CD4-positive, alpha-beta T cell treated with Interleukin-17A for 4 hours (primary cell): ENCODE data around the gene PTPRF.
"Not testable (repeated sequence)": the region's sequence is repeated elsewhere in the genome, so short reads cannot be mapped to it uniquely, and the experiment has no call there.

Source experiments
- DNase-seq: peaks from one replicate; pipeline ENCODE4 v3.0.0-alpha.2; 2020; ENCODE audit warnings: mixed read lengths

PTPRF gene

GRCh38 chr1:43638381-43638780 lies 107.7 kb downstream of the PTPRF start:
- not testable (repeated sequence) for DNase-seq

- DNase-seq = no peak
These were observed 109.5 kb downstream of the PTPRF start for GRCh38 chr1:43639976-43640794.

GRCh38 chr1:43644558-43644957 lies 113.9 kb downstream of the PTPRF start:
- DNase-seq = no peak

- no peak for DNase-seq
These were observed 114.8 kb downstream of the PTPRF start for GRCh38 chr1:43645461-43645860.

GRCh38 chr1:43647331-43647730 lies 116.6 kb downstream of the PTPRF start:
- not testable (repeated sequence) for DNase-seq

- DNase-seq = no peak
These were observed 117.7 kb downstream of the PTPRF start for GRCh38 chr1:43648221-43648847.

GRCh38 chr1:43648876-43649477 lies 118.3 kb downstream of the PTPRF start:
- DNase-seq = no peak

GRCh38 chr1:43650310-43651085 lies 119.8 kb downstream of the PTPRF start:
- DNase-seq = peak; percentile 90

- no peak for DNase-seq
These were observed 120.5 kb downstream of the PTPRF start for GRCh38 chr1:43651188-43651587.

- no peak for DNase-seq
These were observed 121.2 kb downstream of the PTPRF start for GRCh38 chr1:43651902-43652301.

GRCh38 chr1:43653339-43653738 lies 122.7 kb downstream of the PTPRF start:
- DNase-seq = no peak

- DNase-seq = no peak
These were observed 123.2 kb downstream of the PTPRF start for GRCh38 chr1:43653893-43654292.

- DNase-seq = no peak
These were observed 125.3 kb downstream of the PTPRF start for GRCh38 chr1:43655953-43656352.

GRCh38 chr1:43659212-43660166 lies 128.8 kb downstream of the PTPRF start:
- DNase-seq = no peak

GRCh38 chr1:43660355-43660754 lies 129.7 kb downstream of the PTPRF start:
- DNase-seq = no peak

GRCh38 chr1:43664369-43664768 lies 133.7 kb downstream of the PTPRF start:
- no peak for DNase-seq

GRCh38 chr1:43666608-43667007 lies 135.9 kb downstream of the PTPRF start:
- no peak for DNase-seq

GRCh38 chr1:43668956-43669355 lies 138.3 kb downstream of the PTPRF start:
- no peak for DNase-seq

GRCh38 chr1:43669878-43670277 lies 139.2 kb downstream of the PTPRF start:
- DNase-seq = no peak

GRCh38 chr1:43671193-43671592 lies 140.5 kb downstream of the PTPRF start:
- no peak for DNase-seq

- DNase-seq = no peak
These were observed 141.1 kb downstream of the PTPRF start for GRCh38 chr1:43671626-43672330.
